A673 (cell line): ENCODE results near the gene CLSTN2. TPM values are rescaled to one million over a fixed set of nuclear protein-coding genes. Genes with fewer than 3 reads are reported as not detected.
A peak's percentile ranks its signal among the peaks of the same experiment; 100 is the strongest.

ENCODE experiments used
- BruUV-seq: library from RNA; stranded (reverse); fragments of 400-500 nt; replicated peaks from 2 replicates; lab custom pipeline; 2021; lab: Mats Ljungman, UMichigan
- CTCF ChIA-PET: fragments of 300-600 bp; sonication (Branson Sonifier 250); formaldehyde crosslinking; loops from one replicate; lab custom pipeline; 2022; ENCODE audit warnings: antibody characterized with exemption; lab: Charles Lee
- POLR2A ChIA-PET: fragments of 300-600 bp; sonication (Branson Sonifier 250); formaldehyde crosslinking; loops from one replicate; lab custom pipeline; 2022; ENCODE audit warnings: antibody characterized with exemption; ENCODE audit not compliant: low non-redundant PET; lab: Charles Lee
- DNase-seq: peaks from one replicate; pipeline ENCODE4 v3.0.0-alpha.2; 2015; ENCODE audit warnings: low spot score
- H3K27ac ChIP-seq: fragments of 200-600 bp; sonication (generic); 2 replicates; pipeline ENCODE4 v1.5.1; 2016; ENCODE audit warnings: mixed run types, low read depth, mild to moderate bottlenecking, mixed read lengths, antibody characterized with exemption, low read length; ENCODE audit not compliant: poor library complexity, severe bottlenecking
- H3K27me3 ChIP-seq: fragments of 200-600 bp; sonication (generic); replicated peaks from 2 replicates; pipeline ENCODE4 v1.6.1; 2017; ENCODE audit warnings: mixed run types, low read depth, mild to moderate bottlenecking, mixed read lengths, antibody characterized with exemption, low read length; ENCODE audit not compliant: insufficient read depth, poor library complexity
- H3K36me3 ChIP-seq: fragments of 200-600 bp; sonication (generic); 2 replicates; pipeline ENCODE4 v1.6.1; 2016; ENCODE audit warnings: mixed run types, mild to moderate bottlenecking, mixed read lengths, antibody characterized with exemption, low read length; ENCODE audit not compliant: insufficient read depth, poor library complexity, severe bottlenecking
- H3K4me1 ChIP-seq: fragments of 200-600 bp; sonication (generic); 2 replicates; pipeline ENCODE4 v1.6.1; 2017; ENCODE audit warnings: mixed run types, mild to moderate bottlenecking, mixed read lengths, antibody characterized with exemption, low read length; ENCODE audit not compliant: insufficient read depth, poor library complexity, severe bottlenecking
- H3K4me3 ChIP-seq: fragments of 200-600 bp; sonication (generic); 2 replicates; pipeline ENCODE4 v1.5.1; 2016; ENCODE audit warnings: low read depth, mixed run types, mild to moderate bottlenecking, mixed read lengths, low read length; ENCODE audit not compliant: poor library complexity, severe bottlenecking
- H3K9me3 ChIP-seq: fragments of 200-600 bp; sonication (generic); 2 replicates; pipeline ENCODE4 v1.6.1; 2016; ENCODE audit warnings: mixed run types, low read depth, mild to moderate bottlenecking, mixed read lengths, antibody characterized with exemption, low read length; ENCODE audit not compliant: poor library complexity, severe bottlenecking
- CTCF ChIP-seq: fragments of 300-800, 200-600 bp; sonication (generic); conservative IDR thresholded peaks from 2 replicates; pipeline ENCODE4 v1.5.1; 2017; ENCODE audit warnings: low read depth, mild to moderate bottlenecking, antibody characterized with exemption, low read length, moderate library complexity, mixed read lengths
- EZH2 ChIP-seq: fragments of 200-600 bp; sonication (generic); IDR thresholded peaks from 2 replicates; pipeline ENCODE4 v1.6.1; 2017; ENCODE audit warnings: borderline replicate concordance, low read depth, mild to moderate bottlenecking, mixed read lengths, antibody characterized with exemption, low read length; ENCODE audit not compliant: poor library complexity, severe bottlenecking
- intact Hi-C: fragments of 100-400 bp; cut with micrococcal nuclease; formaldehyde crosslinking; loops from one replicate; pipeline ENCODE4 v1.10.0; 2022; ENCODE audit not compliant: unreplicated experiment
- total RNA-seq: library from RNA; stranded (reverse); gene quantifications from 2 replicates; pipeline ENCODE4 v1.2.3, GENCODE V29; 2021

The CLSTN2 gene
- total RNA-seq, 1 experiment from 2014 or later, result 50.7 TPM

DNA sequence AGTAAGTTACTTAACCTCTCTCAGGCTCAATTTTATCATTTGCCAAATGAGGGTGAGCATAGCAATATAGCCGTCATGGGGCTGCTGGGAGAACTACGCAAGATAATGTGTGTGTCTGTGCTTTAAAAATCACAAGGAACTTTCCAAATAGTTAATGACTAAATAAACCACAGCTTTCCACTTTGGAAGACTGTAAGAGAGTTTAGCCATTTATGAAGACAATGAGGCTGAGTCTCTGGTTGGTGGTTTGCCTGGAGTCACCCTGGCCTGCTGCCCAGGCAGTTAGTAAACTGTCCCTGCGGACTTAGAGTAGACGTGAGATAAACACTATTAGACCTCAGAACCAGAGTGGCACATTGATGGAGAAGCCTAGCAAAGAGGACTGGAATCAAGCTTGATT lies 357.7 kb downstream of the CLSTN2 start:
- no peak for TF ChIP-seq CTCF
- TF ChIP-seq EZH2, result no peak
- Histone ChIP-seq H3K4me1 (no peaks in the 10 kb centered on the region), H3K27me3 (no peaks in the 10 kb centered on the region), H3K4me3 (no peak overlapping the region), H3K9me3 (no peaks in the 10 kb centered on the region), H3K27ac (no peak overlapping the region), H3K36me3 (no peaks in the 10 kb centered on the region)
- ChIA-PET POLR2A (no interaction called here), CTCF (no interaction called here)
- intact Hi-C loops, result no loop called here
- DNase-seq, result no peak
- BruUV-seq, result no TSS peak

DNA sequence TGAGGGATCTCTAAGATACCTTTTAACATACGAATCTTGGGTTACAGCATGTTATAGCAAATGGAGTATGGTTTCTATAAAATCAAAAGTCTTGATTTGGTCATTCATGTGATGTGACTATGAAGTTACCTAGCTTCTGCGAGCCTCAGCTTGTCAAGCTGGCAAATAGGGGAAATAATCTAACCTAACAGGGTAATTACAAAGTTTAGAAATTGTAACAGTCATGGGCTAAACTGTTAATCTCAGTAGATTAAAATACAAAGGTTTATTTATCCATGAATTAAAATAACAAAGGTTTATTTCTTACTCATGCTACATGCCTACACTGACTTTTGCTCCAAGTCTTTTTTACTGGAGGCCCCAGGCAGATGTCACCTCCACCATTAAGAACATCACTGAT lies 359.1 kb downstream of the CLSTN2 start:
- Histone ChIP-seq H3K27ac (no peak overlapping the region), H3K4me3 (no peak overlapping the region), H3K36me3 (no peaks in the 10 kb centered on the region), H3K27me3 (no peaks in the 10 kb centered on the region), H3K4me1 (no peaks in the 10 kb centered on the region), H3K9me3 (no peaks in the 10 kb centered on the region)
- BruUV-seq, result no TSS peak
- intact Hi-C loops, result no loop called here
- no peak for DNase-seq
- CTCF ChIA-PET, result no interaction called here
- no peak for TF ChIP-seq CTCF
- no peak for TF ChIP-seq EZH2
- POLR2A ChIA-PET, result no interaction called here

DNA sequence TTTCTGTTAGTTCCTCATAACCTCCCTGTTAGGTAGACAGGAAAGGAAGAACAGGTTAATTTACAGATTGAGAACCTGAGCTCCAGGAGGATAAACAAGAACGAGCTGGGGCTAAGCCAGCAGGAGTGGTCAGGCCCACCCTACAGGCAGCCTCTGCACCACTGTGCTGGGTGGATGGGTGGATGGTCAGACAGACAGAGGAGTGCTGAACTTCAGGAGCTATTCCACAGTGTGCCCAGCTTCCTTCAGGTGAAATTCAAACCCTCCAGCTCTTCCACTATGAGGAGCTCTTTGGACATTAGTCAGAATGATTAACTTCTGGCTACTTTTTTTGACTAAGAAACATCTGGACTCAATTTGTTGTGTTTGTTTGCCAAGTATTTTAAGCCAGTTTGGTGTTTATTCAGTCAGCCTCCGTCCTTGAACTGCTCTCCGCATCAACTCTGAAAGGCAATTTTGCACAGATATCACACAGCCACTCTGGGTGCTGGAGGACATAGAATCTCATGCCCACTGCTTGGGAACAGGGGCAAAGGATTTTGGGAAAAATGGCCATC lies 361.9 kb downstream of the CLSTN2 start:
- CTCF ChIA-PET, result no interaction called here
- Histone ChIP-seq H3K9me3 (no peaks in the 10 kb centered on the region), H3K27me3 (no peaks in the 10 kb centered on the region), H3K4me3 (no peak overlapping the region), H3K4me1 (no peaks in the 10 kb centered on the region), H3K27ac (no peak overlapping the region), H3K36me3 (no peaks in the 10 kb centered on the region)
- POLR2A ChIA-PET, result no interaction called here
- TF ChIP-seq CTCF (no peak), EZH2 (no peak)
- no TSS peak for BruUV-seq
- intact Hi-C loops, result no loop called here
- peak; percentile 5 for DNase-seq
